ENCODE measurements around the gene GPANK1. TPM values are rescaled to one million over a fixed set of nuclear protein-coding genes. Genes with fewer than 3 reads are reported as not detected.
A peak's percentile ranks its signal among the peaks of the same experiment; 100 is the strongest.

Gene GPANK1
- total and polyA plus RNA-seq, 9 of the 15 experiments (the other 6 are each of a cell fraction or from before 2014, with no cell fraction given) = 32.2 to 111 (median 46.3) TPM

- TF ChIP-seq ARNT (IDR thresholded peaks at IDR 0.05) (peak in 1 of 2 experiments; percentile 62; a peak in 2 of 4 replicates), GTF2A2 (tag; IDR thresholded peaks at IDR 0.05) (peak; percentile 90), CHD2 (IDR thresholded peaks at IDR 0.05; ENCODE audit: low read depth, low read length) (peak; percentile 20; the same call in 1 of the 2 replicates), ZNF232 (CRISPR knock-in tag; IDR thresholded peaks at IDR 0.05) (peak; percentile 71; the same call in 1 of the 2 replicates), TBL1XR1 (IDR thresholded peaks at IDR 0.05; ENCODE audit: low read length in 2 of 2) (peak in 1 of 2 experiments; percentile 54; a peak in 2 of 4 replicates), USF1 (CRISPR knock-in tag; IDR thresholded peaks at IDR 0.05) (peak; percentile 50; the same call in 1 of the 2 replicates), ATF6 (CRISPR knock-in tag; IDR thresholded peaks at IDR 0.05) (peak; percentile 98), HSF4 (CRISPR knock-in tag; IDR thresholded peaks at IDR 0.05; ENCODE audit: borderline replicate concordance) (0 out of 2 replicates have a peak, but pooled peaks have one; percentile 33), HLTF (IDR thresholded peaks at IDR 0.05) (peak; percentile 23; the same call in 1 of the 2 replicates), ZNF239 (CRISPR knock-in tag; IDR thresholded peaks at IDR 0.05) (peak; percentile 40), ZNF24 (IDR thresholded peaks at IDR 0.05) (peak; percentile 9; the same call in 1 of the 2 replicates), ZBTB8A (IDR thresholded peaks at IDR 0.05; ENCODE audit: partially characterized antibody) (no peak), JUND (IDR thresholded peaks at IDR 0.05; ENCODE audit: borderline replicate concordance, low read depth, low read length) (0 out of 2 replicates have a peak, but pooled peaks have one; percentile 62), JUND (tag; IDR thresholded peaks at IDR 0.05; ENCODE audit: borderline replicate concordance, low read depth, low read length) (peak; percentile 78; the same call in 2 of the 3 replicates), ATF3 (IDR thresholded peaks at IDR 0.05) (no peak), ATF3 (CRISPR knock-in tag; conservative IDR thresholded peaks at IDR 0.05) (peak; percentile 91), CCAR2 (IDR thresholded peaks at IDR 0.05; ENCODE audit: low read depth, low read length) (0 out of 2 replicates have a peak, but pooled peaks have one; percentile 53), PRDM10 (IDR thresholded peaks at IDR 0.05; ENCODE audit: partially characterized antibody) (no peak), MTF1 (CRISPR knock-in tag; IDR thresholded peaks at IDR 0.05; ENCODE audit: borderline replicate concordance) (peak; percentile 73), TCF7L2 (IDR thresholded peaks at IDR 0.05; ENCODE audit: low read depth, low read length) (peak; percentile 96)
Observed at GRCh38 chr6:31664790-31665500, at the start of gene GPANK1 (continued).
